KMS-11 (cell line): ENCODE measurements around the gene CFAP47.

ENCODE experiments used
- H2AFZ ChIP-seq: fragments of 200-600 bp; sonication (generic); 2 replicates; pipeline ENCODE4 v1.6.1; 2016; ENCODE audit warnings: antibody characterized with exemption, mixed run types, low read depth
- H3K27ac ChIP-seq: fragments of 200-600 bp; sonication (generic); 2 replicates; pipeline ENCODE4 v1.6.1; 2016; ENCODE audit warnings: mild to moderate bottlenecking, mixed run types
- H3K27me3 ChIP-seq: fragments of 200-600 bp; sonication (generic); 2 replicates; pipeline ENCODE4 v1.6.1; 2017; ENCODE audit warnings: mild to moderate bottlenecking, low read depth, mixed run types, moderate library complexity; ENCODE audit not compliant: insufficient read depth
- H3K36me3 ChIP-seq: fragments of 200-600 bp; sonication (generic); 2 replicates; pipeline ENCODE4 v1.6.1; 2017; ENCODE audit warnings: mild to moderate bottlenecking, mixed run types; ENCODE audit not compliant: insufficient read depth
- H3K4me1 ChIP-seq: fragments of 200-600 bp; sonication (generic); 2 replicates; pipeline ENCODE4 v1.6.1; 2016; ENCODE audit warnings: mild to moderate bottlenecking, low read depth, mixed run types; ENCODE audit not compliant: poor library complexity, severe bottlenecking
- H3K4me2 ChIP-seq: fragments of 200-600 bp; sonication (generic); 2 replicates; pipeline ENCODE4 v1.7.0; 2016; ENCODE audit warnings: mild to moderate bottlenecking, mixed run types
- H3K4me3 ChIP-seq: fragments of 200-600 bp; sonication (generic); IDR thresholded peaks from 2 replicates; pipeline ENCODE4 v1.6.1; 2017; ENCODE audit warnings: low read depth, low read length, mixed read lengths; ENCODE audit not compliant: insufficient read depth
- H3K79me2 ChIP-seq: fragments of 200-600 bp; sonication (generic); 2 replicates; pipeline ENCODE4 v1.6.1; 2016; ENCODE audit warnings: low read depth, mixed run types; ENCODE audit not compliant: insufficient read depth
- H3K9ac ChIP-seq: fragments of 200-600 bp; sonication (generic); 2 replicates; pipeline ENCODE4 v1.6.1; 2016; ENCODE audit warnings: mild to moderate bottlenecking, mixed run types
- H4K20me1 ChIP-seq: fragments of 200-600 bp; sonication (generic); 2 replicates; pipeline ENCODE4 v1.6.1; 2016; ENCODE audit warnings: mild to moderate bottlenecking, mixed run types; ENCODE audit not compliant: insufficient read depth
- TF ChIP-seq, protein P1 (sequence below): fragments of 200-600 bp; sonication (generic); conservative IDR thresholded peaks from 2 replicates; pipeline ENCODE4 v1.6.1; 2017; ENCODE audit warnings: low read depth, mild to moderate bottlenecking, antibody characterized with exemption, low read length, moderate library complexity, mixed read lengths

The CFAP47 gene

GRCh38 chrX:36007207-36007606, 87.7 kb downstream of the CFAP47 start:
- TF ChIP-seq, protein P1, sequence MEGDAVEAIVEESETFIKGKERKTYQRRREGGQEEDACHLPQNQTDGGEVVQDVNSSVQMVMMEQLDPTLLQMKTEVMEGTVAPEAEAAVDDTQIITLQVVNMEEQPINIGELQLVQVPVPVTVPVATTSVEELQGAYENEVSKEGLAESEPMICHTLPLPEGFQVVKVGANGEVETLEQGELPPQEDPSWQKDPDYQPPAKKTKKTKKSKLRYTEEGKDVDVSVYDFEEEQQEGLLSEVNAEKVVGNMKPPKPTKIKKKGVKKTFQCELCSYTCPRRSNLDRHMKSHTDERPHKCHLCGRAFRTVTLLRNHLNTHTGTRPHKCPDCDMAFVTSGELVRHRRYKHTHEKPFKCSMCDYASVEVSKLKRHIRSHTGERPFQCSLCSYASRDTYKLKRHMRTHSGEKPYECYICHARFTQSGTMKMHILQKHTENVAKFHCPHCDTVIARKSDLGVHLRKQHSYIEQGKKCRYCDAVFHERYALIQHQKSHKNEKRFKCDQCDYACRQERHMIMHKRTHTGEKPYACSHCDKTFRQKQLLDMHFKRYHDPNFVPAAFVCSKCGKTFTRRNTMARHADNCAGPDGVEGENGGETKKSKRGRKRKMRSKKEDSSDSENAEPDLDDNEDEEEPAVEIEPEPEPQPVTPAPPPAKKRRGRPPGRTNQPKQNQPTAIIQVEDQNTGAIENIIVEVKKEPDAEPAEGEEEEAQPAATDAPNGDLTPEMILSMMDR: no peak
- no peaks in the 10 kb centered on the region for H3K27me3 ChIP-seq

GRCh38 chrX:36019125-36019524, 99.6 kb downstream of the CFAP47 start:
- H3K36me3 ChIP-seq: no peaks in the 10 kb centered on the region
- H3K27me3 ChIP-seq: no peaks in the 10 kb centered on the region
- no peaks in the 10 kb centered on the region for H3K4me1 ChIP-seq
- no peak overlapping the region for H3K27ac ChIP-seq
- H3K4me3 ChIP-seq: no peak overlapping the region
- H3K4me2 ChIP-seq: no peak overlapping the region
- no peaks in the 10 kb centered on the region for H3K79me2 ChIP-seq
- H3K9ac ChIP-seq: no peak overlapping the region
- no peak overlapping the region for H2AFZ ChIP-seq
- TF ChIP-seq, protein P1: no peak
- no peaks in the 10 kb centered on the region for H4K20me1 ChIP-seq

More at GRCh38 chrX:36007207-36007606, 87.7 kb downstream of the CFAP47 start:
- H2AFZ ChIP-seq: no peak overlapping the region
- H3K27ac ChIP-seq: no peak overlapping the region
- no peaks in the 10 kb centered on the region for H3K4me1 ChIP-seq
- no peaks in the 10 kb centered on the region for H3K36me3 ChIP-seq
- no peaks in the 10 kb centered on the region for H4K20me1 ChIP-seq
- H3K4me3 ChIP-seq: no peak overlapping the region
- no peak overlapping the region for H3K4me2 ChIP-seq
- H3K79me2 ChIP-seq: no peaks in the 10 kb centered on the region
- H3K9ac ChIP-seq: no peak overlapping the region

GRCh38 chrX:36035550-36035949, 116.0 kb downstream of the CFAP47 start:
- no peak overlapping the region for H3K27ac ChIP-seq
- TF ChIP-seq, protein P1: no peak
- no peaks in the 10 kb centered on the region for H3K79me2 ChIP-seq
- no peak overlapping the region for H2AFZ ChIP-seq
- H3K27me3 ChIP-seq: no peaks in the 10 kb centered on the region
- H3K4me1 ChIP-seq: no peaks in the 10 kb centered on the region
- H3K9ac ChIP-seq: no peak overlapping the region
- H3K4me2 ChIP-seq: no peak overlapping the region
- no peaks in the 10 kb centered on the region for H4K20me1 ChIP-seq
- no peak overlapping the region for H3K4me3 ChIP-seq
- H3K36me3 ChIP-seq: no peaks in the 10 kb centered on the region

DNA sequence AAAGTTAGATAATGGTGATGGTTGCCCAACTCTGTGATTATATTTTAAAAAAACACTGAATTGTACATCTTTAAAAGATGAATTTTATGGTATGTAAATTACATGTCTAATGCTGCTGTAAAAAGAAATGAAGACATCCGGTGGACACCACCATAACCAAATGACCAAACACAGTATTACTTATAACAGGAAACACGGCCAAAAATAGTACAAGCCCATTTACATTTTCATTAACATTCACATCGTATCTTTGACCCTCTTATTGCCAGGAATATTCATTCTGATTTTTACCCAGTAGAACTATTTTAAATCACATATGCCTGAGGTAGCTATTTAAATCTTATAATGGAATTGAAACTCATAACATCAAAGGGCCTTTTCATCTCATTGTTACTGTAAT, 143.2 kb downstream of the CFAP47 start:
- TF ChIP-seq, protein P1: no peak
- no peaks in the 10 kb centered on the region for H3K79me2 ChIP-seq
- H3K9ac ChIP-seq: no peak overlapping the region
- H2AFZ ChIP-seq: no peak overlapping the region
- no peak overlapping the region for H3K4me3 ChIP-seq
- no peak overlapping the region for H3K4me2 ChIP-seq
- no peaks in the 10 kb centered on the region for H4K20me1 ChIP-seq
- no peaks in the 10 kb centered on the region for H3K27me3 ChIP-seq
- no peak overlapping the region for H3K27ac ChIP-seq
- H3K36me3 ChIP-seq: no peaks in the 10 kb centered on the region
- no peaks in the 10 kb centered on the region for H3K4me1 ChIP-seq
